ENCODE results near the gene LRRC53.

LRRC53 gene

GRCh38 chr1:74545821-74546220 lies 33.4 kb upstream of the LRRC53 start:
- no peaks in the 10 kb centered on the region for H3K9me3 ChIP-seq (replicated peaks; ENCODE audit: insufficient read depth, low read length)
- no peaks in the 10 kb centered on the region for H4K20me1 ChIP-seq (ENCODE audit: insufficient read depth, low read length)
- no peaks in the 10 kb centered on the region for H3F3A ChIP-seq (ENCODE audit: insufficient read depth, low read length)
- H3K9me2 ChIP-seq (replicated peaks; ENCODE audit: insufficient read depth, low read length), result no peaks in the 10 kb centered on the region
- H3K27me3 ChIP-seq (replicated peaks; ENCODE audit: insufficient read depth, low read length), result no peaks in the 10 kb centered on the region
- H3K4me1 ChIP-seq (ENCODE audit: low read length), result no peaks in the 10 kb centered on the region
- TF ChIP-seq CTCF (IDR thresholded peaks at IDR 0.05; ENCODE audit: low read length), result no peak
- TF ChIP-seq EZH2phosphoT487 (IDR thresholded peaks at IDR 0.05; ENCODE audit: low read length), result no peak
- TF ChIP-seq EZH2 (optimal IDR thresholded peaks at IDR 0.05; ENCODE audit: low read depth, low read length), result no peak
- no peak overlapping the region for H3K9ac ChIP-seq (ENCODE audit: low read length)
- H3K79me2 ChIP-seq (ENCODE audit: low read length), result no peaks in the 10 kb centered on the region
- no peak overlapping the region for H3K4me3 ChIP-seq (ENCODE audit: low read length)
- H3K27ac ChIP-seq (ENCODE audit: low read length), result no peak overlapping the region
- no peak overlapping the region for H3K4me2 ChIP-seq (ENCODE audit: low read depth, low read length)
- DNase-seq, result no peak
- H3K36me3 ChIP-seq (replicated peaks; ENCODE audit: insufficient read depth, low read length), result no peaks in the 10 kb centered on the region
- no peak overlapping the region for H2AFZ ChIP-seq (ENCODE audit: low read length)

- Histone ChIP-seq H3K4me2 (ENCODE audit: low read depth, low read length) (no peak overlapping the region), H3K9me2 (replicated peaks; ENCODE audit: insufficient read depth, low read length) (no peaks in the 10 kb centered on the region), H3K4me3 (ENCODE audit: low read length) (no peak overlapping the region), H3K79me2 (ENCODE audit: low read length) (no peaks in the 10 kb centered on the region), H3K27me3 (replicated peaks; ENCODE audit: insufficient read depth, low read length) (no peaks in the 10 kb centered on the region), H2AFZ (ENCODE audit: low read length) (no peak overlapping the region), H3K9ac (ENCODE audit: low read length) (no peak overlapping the region), H3K27ac (ENCODE audit: low read length) (no peak overlapping the region), H3K9me3 (replicated peaks; ENCODE audit: insufficient read depth, low read length) (no peaks in the 10 kb centered on the region), H4K20me1 (ENCODE audit: insufficient read depth, low read length) (no peaks in the 10 kb centered on the region), H3K4me1 (ENCODE audit: low read length) (no peaks in the 10 kb centered on the region), H3K36me3 (replicated peaks; ENCODE audit: insufficient read depth, low read length) (no peaks in the 10 kb centered on the region), H3F3A (ENCODE audit: insufficient read depth, low read length) (no peaks in the 10 kb centered on the region)
- no peak for DNase-seq
- no peak for TF ChIP-seq CTCF (IDR thresholded peaks at IDR 0.05; ENCODE audit: low read length)
- no peak for TF ChIP-seq EZH2phosphoT487 (IDR thresholded peaks at IDR 0.05; ENCODE audit: low read length)
- TF ChIP-seq EZH2 (optimal IDR thresholded peaks at IDR 0.05; ENCODE audit: low read depth, low read length), result no peak
These were observed 21.8 kb upstream of the LRRC53 start for GRCh38 chr1:74534241-74534640.

GRCh38 chr1:74531796-74532195 lies 19.4 kb upstream of the LRRC53 start:
- Histone ChIP-seq H2AFZ (ENCODE audit: low read length) (no peak overlapping the region), H3K4me3 (ENCODE audit: low read length) (no peak overlapping the region), H3F3A (ENCODE audit: insufficient read depth, low read length) (no peaks in the 10 kb centered on the region), H3K9me3 (replicated peaks; ENCODE audit: insufficient read depth, low read length) (no peaks in the 10 kb centered on the region), H3K27me3 (replicated peaks; ENCODE audit: insufficient read depth, low read length) (no peaks in the 10 kb centered on the region), H3K27ac (ENCODE audit: low read length) (no peak overlapping the region), H4K20me1 (ENCODE audit: insufficient read depth, low read length) (no peaks in the 10 kb centered on the region), H3K4me2 (ENCODE audit: low read depth, low read length) (no peak overlapping the region), H3K4me1 (ENCODE audit: low read length) (no peaks in the 10 kb centered on the region), H3K79me2 (ENCODE audit: low read length) (no peaks in the 10 kb centered on the region), H3K36me3 (replicated peaks; ENCODE audit: insufficient read depth, low read length) (no peaks in the 10 kb centered on the region), H3K9ac (ENCODE audit: low read length) (no peak overlapping the region), H3K9me2 (replicated peaks; ENCODE audit: insufficient read depth, low read length) (no peaks in the 10 kb centered on the region)
- TF ChIP-seq EZH2 (optimal IDR thresholded peaks at IDR 0.05; ENCODE audit: low read depth, low read length) (no peak), CTCF (IDR thresholded peaks at IDR 0.05; ENCODE audit: low read length) (no peak), EZH2phosphoT487 (IDR thresholded peaks at IDR 0.05; ENCODE audit: low read length) (no peak)
- no peak for DNase-seq

Measured in MM.1S (cell line).